CD4-positive, alpha-beta T cell treated with Interleukin-6 at 100 ng/mL for 8 hours (primary cell): ENCODE results near the gene LIN28B.
"Not testable (repeated sequence)": the region's sequence is repeated elsewhere in the genome, so short reads cannot be mapped to it uniquely, and the experiment has no call there.

Experiments used
- DNase-seq: peaks from one replicate; pipeline ENCODE4 v3.0.0-alpha.2; 2020; ENCODE audit warnings: mixed read lengths, low spot score

Gene LIN28B

GRCh38 chr6:104956731-104957294 lies at the start of gene LIN28B:
Gene LIN28B (plus strand): TSS chr6:104957107. CDS start chr6:104957251, 144 bp downstream.
- no peak for DNase-seq

GRCh38 chr6:104908031-104908887 lies 48.6 kb upstream of the LIN28B start:
- no peak for DNase-seq

- DNase-seq: no peak
Measured at GRCh38 chr6:104908888-104909525, 47.9 kb upstream of the LIN28B start.

GRCh38 chr6:104921896-104922295 lies 35.0 kb upstream of the LIN28B start:
- DNase-seq: no peak

GRCh38 chr6:104928141-104928540 lies 28.8 kb upstream of the LIN28B start:
- no peak for DNase-seq

- no peak for DNase-seq
Measured at GRCh38 chr6:104929353-104929752, 27.6 kb upstream of the LIN28B start.

GRCh38 chr6:104930939-104931338 lies 26.0 kb upstream of the LIN28B start:
- no peak for DNase-seq

GRCh38 chr6:104936766-104937535 lies 20.0 kb upstream of the LIN28B start:
- no peak for DNase-seq

GRCh38 chr6:104940238-104940892 lies 16.5 kb upstream of the LIN28B start:
- no peak for DNase-seq

- no peak for DNase-seq
Measured at GRCh38 chr6:104940893-104941728, 15.8 kb upstream of the LIN28B start.

GRCh38 chr6:104941729-104942091 lies 15.2 kb upstream of the LIN28B start:
- no peak for DNase-seq

- no peak for DNase-seq
Measured at GRCh38 chr6:104943781-104944180, 13.1 kb upstream of the LIN28B start.

- DNase-seq: no peak
Measured at GRCh38 chr6:104949206-104949605, 7.7 kb upstream of the LIN28B start.

GRCh38 chr6:104951677-104952076 lies 5.2 kb upstream of the LIN28B start:
- no peak for DNase-seq

GRCh38 chr6:104952911-104953399 lies 4.0 kb upstream of the LIN28B start:
- no peak for DNase-seq

GRCh38 chr6:104953400-104954189 lies 3.3 kb upstream of the LIN28B start:
- not testable (repeated sequence) for DNase-seq

GRCh38 chr6:104954190-104954797 lies 2.6 kb upstream of the LIN28B start:
- no peak for DNase-seq

GRCh38 chr6:104955491-104955890 lies 1.4 kb upstream of the LIN28B start:
- DNase-seq: no peak

GRCh38 chr6:104955927-104956730 lies 778 bp upstream of the LIN28B start:
- no peak for DNase-seq
